HK-2 (cell line): ENCODE data around the gene COL9A1.

ENCODE experiments used
- DNase-seq: peaks from one replicate; pipeline ENCODE4 v3.0.0-alpha.2; 2018; ENCODE audit not compliant: unreplicated experiment

The COL9A1 gene

DNA sequence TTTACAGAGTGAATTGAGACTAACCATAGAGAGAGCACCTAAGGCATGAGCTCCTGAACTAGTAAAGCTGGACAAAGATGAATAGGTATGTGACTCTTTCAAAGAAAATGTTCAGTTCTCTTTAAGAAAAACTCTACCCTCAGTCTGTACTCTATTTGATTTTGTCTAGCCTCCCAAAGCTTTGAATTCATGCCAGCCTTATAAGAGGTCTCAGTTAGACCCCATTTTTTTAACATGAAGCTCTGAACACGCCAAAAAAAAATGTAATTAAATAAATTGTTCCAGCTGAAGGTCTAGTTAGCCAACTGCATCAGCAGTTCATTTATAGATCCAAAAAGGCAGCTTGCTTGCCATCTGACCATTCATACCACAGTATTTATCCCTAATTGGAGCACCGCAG lies 71.6 kb downstream of the COL9A1 start:
- DNase-seq, result no peak

DNA sequence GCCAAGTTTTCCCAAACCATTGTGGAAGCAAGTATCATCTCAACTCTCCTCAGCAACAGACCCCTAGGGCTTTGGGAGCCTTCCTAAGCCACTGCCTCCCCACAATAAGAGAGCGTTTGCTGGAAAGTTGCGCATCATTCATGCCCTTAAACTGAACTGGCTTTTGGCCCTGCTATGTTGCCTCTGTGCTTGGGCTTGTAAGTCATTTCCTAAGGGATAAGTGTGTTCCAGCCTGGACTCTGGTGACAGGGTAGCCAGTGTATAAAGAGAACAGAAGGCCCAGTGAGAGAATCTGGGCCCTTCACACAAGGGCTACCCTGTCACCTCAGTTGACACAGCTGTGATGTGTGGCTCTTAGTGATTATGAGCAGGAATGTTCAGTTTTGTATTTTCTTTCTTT lies 77.8 kb downstream of the COL9A1 start:
- DNase-seq, result no peak

DNA sequence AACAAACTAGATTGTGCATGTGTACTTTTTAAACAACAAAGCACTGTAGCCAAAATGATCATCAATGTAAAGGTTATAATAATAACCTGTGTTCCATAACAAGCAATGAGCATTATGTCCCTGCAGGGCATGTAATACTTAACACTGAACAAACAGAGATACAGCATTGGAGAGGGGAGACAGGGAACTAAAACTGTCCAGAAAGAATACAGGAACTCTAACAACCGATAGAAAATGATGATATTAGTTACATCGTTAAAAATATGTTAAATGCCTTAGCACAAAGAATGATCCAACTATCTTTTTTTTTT lies 80.5 kb downstream of the COL9A1 start:
- no peak for DNase-seq

DNA sequence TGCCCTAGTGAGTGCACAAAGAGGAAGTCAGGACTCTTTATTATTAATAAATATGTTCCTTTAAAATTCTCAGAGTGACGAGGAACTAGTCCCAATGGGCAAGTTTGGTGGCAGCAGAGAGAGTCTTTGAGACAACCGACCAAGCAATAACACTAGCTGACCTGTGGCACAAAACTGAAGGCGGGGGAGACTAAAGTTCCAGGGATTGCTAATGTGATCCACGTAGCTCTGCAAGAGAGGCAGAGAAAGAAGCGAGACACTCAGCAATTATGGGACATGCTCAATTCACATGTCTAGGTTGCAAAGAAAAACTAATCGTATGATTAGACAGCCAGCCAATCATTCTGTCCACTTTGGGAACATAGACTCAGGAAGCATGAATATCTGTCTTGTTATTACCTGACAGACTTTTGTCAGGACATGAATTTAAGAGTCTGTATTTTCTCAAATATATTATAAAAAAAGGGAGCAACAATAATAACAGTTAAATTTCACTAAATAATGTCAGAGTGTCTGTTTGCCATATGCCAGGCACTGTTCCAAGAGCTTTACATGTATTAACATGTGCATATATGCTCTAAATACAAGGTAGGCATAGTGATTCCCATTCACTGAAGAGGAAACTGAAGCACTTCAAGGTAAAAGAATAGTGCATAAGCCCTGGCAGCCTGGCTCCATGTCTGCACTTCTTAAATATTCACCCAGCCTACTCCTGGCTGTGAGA lies 81.0 kb downstream of the COL9A1 start:
- DNase-seq, result no peak

DNA sequence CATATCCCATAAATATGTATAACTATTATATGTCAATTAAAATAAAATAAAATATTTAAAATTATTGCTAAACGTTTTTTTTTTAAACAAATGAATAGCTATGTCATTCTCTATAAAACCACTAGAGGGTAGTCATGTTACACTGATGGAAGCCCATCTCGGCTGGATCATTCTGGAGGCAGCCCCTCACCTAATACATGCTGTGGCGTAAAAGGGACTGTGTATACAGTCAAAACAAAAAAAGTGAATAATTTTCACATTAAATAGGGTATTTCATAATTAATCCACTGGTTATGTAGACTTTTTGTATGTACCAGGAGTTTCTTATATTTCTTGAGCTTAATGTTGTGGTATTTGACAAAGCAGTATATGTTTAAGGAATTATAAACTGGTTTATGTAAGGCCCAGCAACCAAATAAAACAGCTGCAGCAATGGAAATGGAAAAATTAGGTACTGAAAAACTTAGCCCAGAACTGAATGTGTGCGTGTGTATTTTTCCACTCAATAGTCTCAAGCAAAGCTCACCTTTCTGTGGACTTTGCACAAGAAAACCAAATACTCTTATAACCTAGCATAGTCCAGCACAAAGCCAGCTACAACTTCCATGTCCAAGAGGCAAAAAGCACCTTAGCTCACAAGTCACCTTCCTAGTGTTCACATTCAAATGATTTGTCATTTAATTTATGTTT lies 81.7 kb downstream of the COL9A1 start:
- DNase-seq, result no peak

DNA sequence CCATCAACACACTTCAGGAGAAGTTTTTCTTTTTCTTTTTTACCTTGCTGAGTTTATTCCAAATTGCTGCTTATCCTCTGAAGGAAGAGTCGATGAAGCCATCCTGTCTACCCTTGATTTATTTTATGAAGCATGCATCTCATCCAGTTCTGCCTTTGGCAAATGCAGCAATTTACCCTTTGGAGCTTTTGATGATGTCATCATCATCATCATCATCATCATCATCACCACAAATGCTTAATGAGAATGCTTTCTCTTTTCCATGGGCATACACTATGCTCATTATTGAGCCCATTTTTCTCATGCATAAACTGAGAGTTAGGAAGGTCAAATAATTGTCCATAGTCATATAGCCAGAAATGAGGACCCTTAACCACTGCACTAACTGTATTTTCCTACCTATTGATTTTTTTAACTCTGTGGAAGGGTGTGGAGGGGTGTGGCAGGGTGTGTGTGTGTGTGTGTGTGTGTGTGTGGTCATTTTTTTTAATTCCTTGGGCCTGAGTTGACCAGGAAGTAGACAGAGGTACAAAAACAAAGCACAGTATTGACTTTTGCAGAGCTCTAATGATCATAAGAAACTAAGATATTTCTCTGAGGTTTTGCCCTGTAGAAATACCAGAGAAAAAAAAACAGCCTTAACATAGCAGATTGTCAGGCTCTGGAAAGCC lies 82.8 kb downstream of the COL9A1 start:
- no peak for DNase-seq

DNA sequence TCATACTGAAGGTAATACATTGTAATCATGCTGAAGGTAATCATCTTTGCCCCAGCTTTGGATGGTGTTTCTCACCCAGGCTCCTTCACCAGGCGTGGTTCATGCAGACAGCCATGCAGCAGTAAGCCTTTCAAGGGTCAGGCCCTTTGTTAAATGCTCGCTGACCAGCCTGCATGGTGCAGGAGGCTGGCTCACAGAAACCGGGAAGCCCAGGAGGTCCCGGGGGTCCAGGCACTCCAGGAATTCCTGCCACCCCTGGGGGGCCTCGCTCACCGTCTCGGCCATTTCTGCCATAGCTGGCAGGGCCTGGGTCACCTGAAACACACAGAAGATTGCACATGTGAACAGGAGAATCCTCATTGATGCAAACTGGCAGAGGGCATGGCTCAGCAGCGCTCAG lies 86.1 kb downstream of the COL9A1 start:
- DNase-seq, result no peak

DNA sequence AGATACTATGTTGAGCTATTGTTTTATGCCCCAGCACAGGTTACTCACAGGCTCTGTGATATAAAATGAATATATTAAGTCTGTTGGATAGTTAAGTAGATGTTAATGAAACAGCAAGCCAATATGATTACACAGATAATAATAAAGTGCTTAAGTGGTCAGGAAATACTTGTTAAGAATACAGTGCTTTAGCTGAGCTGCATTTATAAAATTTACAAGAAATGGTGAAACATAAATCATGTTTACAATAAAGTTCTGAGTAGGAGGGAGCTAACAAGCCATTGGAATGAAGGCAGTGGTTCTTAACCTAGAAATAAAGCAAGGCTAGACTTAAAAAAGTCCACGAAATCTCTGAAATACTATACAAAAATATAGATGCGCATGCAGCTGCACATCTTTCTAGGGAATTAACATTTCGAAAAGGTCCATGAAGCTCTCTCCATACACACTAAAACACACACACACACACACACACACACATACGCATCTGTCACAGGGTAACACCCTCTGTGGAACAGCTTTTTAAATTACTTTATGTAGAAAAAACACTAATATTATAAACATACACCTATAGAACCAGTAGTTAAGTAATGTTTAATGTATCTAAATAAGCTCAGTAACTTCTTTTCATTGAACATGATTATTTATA lies 87.3 kb downstream of the COL9A1 start:
- no peak for DNase-seq

DNA sequence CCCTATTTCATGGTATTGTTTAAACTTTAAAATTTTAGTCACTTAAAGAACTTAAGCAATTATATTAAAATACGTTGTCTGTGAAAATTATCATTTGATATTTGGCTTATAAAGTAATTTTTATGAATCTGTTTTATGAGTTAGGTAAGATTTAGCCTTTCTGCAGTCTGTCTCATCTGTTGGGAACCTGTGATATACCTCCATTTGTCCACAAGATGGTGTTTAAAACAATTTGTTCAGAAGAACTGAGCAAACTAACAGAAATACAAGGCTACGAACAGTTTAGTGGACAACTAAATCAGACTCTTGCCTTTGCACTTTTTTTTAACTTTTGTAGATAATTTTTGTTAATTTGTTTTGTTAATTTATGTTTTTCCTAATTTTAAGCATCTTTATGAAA lies 92.4 kb downstream of the COL9A1 start:
- DNase-seq, result no peak

DNA sequence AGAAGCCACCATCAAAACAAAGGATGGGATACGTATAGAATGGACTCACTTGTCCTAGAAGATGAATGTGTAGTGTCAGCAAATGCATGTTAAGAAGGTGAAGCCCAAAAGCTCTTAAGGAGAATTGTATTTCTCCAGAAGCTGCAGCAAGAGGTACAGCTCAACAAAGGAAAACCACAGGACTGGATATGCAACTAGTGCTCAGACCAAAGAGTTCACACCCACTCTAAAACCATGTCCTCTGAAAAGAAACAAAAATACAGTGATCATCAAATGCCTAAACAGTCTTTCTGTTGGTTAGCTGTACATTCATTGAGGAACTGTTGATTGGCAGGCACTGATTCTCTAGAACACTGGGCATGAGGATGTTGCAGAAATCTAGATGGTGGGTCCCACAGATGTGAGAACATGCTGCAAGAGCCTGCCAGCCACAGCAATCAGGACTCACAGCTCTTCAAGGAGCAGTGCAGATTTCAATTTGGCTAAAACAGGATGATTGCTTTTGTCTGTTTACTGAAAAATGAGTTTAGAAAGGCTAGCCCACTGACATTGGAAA lies 94.6 kb downstream of the COL9A1 start:
- DNase-seq, result no peak

DNA sequence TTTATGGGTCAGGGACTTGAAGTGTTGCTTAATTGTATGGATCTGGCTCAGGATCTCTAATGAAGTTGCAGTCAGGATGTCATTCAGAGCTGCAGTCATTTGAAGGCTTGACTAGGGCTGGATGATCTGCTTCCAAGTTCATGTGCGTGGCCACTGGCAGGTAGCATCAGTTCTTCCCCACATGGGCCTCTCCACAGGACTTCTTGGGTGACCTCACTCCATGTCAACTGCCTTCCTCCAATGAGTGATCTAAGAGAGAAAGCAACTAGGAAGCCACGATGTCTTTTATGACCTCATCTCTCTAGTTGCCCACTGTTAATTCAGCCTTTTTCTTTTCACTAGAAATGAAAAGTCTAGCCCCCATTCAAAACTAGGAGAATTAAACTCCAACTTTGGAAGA lies 104.1 kb downstream of the COL9A1 start:
- DNase-seq, result no peak

DNA sequence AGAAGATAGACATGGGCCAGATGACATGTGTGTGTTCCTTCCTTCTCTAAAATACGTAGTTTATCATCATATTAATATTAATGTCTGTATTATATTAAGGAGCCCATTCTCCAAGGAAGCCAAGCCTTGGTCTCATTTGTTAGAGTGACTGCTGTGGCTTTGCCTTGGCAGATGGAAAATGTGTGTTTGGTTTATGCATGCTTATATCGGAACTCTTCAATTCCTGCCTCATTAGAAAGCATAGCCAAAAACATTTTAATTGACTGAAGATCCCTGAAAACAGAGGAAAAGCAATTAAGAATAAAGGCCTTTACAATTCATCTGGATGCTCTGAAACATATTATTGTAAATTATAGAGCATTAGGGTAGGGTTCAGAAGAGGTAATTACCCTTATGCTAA lies 106.4 kb downstream of the COL9A1 start:
- DNase-seq, result no peak

DNA sequence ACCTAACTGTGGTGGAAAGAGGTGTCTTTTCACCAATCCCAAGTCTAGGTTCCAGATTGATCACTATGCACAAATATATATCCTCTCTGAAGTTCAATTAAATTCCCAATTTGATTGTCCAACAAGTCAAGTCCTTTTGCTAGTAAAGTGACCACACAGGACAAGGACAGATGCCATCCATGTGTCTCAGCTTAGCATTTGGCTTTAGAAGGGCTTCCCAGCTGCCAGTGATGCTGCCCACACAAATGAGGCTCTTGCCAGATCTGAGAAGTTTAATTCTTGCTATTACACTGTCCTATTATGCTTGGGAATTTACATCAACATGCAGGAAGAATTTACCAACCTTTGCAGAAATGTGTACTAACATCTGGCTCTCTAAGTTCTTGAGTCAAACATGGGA lies 108.5 kb downstream of the COL9A1 start:
- no peak for DNase-seq

DNA sequence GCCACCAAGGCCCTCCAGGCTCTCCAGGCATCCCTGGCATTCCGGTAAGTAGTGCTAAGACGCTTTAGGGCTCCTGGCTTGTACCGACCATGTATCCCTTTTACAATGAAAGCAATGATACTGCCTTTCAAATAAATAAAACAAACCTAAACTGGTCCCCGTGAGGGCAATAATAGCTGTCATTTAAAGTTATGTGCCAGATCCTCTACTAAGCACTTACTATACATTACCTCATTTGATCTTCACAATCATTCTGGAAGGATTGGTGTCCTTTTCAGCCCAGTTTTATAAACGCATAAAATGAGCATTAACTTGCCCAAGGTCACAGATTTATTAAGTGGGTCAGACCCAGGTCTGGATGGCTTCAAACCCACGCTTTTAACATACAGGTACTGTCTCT lies 114.7 kb downstream of the COL9A1 start:
- no peak for DNase-seq

DNA sequence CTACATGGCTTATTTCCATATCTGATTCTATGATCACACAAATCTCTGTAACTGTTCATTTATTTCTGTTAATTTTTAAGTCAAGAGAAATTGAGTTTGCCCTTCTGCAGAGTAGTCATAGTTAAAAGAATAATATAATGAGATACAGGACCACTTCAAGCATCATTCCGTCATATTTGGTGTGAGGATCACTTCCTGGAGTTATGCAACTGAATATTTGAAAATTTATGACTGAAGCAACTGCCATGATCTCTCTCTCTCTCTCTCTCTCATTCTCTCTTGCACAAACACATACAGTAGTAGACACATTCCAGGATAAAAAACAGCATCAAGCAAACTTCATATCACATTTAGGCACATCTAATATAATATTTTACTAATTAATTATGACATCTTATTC lies 116.4 kb downstream of the COL9A1 start:
- DNase-seq, result no peak

DNA sequence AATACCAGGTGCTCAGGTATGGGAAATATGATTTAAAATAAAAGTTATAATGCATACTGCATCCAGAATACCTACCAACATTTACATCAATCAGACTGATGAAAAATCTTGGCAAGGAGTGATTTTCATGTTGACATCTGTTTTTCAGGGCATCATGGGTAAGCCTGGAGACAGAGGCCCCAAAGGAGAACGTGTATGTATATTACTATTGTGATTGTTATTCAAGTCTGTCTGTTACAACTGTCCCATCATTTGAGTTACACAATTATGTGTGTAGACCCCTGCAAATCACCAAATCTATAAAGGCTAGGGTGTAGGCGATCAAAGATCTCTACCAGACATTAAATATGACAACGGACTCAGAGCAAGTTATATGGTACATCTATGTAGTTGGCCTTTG lies 118.2 kb downstream of the COL9A1 start:
- no peak for DNase-seq

DNA sequence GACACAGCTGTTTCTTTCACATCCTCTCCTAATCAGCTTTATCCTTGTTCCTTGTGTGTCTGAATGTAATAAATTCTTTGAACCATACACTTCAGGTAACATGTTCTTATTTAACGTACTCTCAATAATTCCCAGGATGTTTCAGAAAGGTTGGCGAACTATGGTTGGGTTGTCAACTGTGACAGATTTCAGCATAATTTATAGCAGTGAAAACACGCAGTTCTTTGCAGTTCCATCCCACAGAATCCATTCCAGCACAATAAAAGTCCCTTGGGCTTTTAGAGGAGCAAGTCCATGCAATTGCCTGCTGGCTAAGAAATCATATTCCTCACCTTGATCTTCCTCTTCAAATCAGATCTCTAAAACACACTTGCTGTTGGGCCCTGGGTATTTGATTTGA lies 119.3 kb downstream of the COL9A1 start:
- DNase-seq, result no peak

DNA sequence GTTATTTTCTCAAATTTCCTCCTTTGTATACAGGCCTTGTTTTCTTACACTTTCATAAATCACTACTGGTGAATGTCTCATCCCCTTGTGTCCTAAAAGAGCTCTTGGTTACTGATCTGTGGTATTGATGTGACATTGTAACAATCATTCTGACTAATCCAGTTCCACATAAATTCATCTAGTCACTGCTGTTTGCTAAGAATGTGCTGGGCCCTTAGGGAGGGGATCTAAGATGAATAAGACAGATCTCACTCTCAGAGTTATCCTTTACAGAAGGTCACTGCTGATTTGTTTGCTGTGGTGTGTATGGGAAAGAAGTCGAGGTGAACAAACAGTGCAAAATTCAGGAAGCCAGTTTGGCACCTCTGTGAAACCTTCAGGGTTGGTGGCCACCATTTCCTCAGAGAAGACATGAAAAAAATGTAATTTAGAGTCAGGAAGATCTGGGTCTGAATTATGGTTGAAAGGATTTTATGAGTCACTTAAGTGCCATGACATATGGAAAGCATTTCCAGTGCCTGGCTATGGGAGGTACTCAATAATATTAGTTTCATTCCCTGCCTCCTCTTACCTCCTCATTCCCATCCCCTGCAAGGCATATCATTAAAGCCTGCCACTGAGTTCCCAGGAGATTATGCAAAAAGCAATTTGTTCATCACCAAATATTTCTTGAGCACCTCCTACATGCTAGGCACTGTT lies 121.8 kb downstream of the COL9A1 start:
- DNase-seq, result no peak

DNA sequence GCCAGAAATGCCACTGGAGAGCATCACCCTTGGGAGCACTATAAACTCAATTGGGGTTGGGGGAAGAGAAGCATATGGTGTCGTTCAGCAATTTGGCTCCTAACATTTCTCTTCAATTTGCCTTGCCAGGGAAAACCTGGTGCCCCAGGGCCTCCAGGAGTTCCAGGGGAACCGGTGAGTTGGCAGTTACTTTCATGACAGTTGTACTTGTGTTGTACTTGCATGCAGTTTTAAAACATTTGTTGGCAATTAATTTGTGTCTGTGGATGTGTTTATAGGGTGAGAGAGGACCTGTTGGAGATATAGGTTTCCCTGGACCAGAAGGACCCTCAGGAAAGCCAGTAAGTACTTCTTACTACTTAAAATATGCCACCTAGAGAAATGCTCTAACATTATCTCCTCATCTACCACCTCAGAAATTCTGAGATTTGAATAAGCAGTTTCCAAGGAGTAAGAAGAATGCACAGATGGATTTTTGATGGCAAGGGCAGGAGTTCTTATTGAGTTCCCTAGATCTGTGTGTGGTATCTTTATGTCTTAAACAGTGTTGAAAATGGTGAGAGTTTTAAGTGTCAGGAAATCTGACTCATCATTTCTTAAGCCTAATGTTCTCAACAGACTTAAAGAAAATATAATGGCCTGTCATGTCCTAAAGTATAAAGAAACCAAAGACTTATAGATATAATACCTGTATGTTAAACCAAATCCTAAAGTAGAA lies 122.5 kb downstream of the COL9A1 start:
- no peak for DNase-seq

DNA sequence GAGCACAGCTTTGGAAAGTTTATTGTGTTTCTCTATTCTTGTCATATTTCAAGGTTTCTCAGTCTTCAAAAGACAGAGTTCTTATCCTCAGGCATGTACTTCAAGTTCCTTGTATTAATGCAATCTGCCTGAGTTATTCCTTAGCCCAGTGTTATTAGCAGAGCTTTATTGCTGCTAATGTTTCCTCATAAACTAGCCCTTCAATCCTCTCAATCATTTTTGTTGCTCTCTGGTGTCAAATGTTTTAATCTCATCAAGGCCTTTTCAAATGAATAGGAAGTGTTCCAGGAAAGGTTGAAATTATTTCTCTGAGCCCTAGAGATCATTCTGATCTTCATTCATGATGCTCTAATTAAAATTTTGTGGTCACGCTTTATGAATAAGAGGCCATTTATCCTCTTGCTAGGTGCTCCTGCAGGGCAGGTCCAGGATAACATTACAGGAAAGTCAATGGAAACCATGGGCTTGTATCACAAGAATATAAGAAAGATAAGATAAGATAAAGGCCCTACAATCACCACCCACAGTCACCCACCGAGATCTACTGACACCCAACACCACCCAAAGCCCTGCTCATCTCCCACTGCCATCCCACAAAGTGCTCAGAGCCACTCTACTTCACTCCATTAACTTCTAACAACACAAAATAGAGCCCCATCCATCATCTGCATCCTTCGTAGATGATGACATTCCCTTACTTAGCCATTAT lies 125.9 kb downstream of the COL9A1 start:
- no peak for DNase-seq

DNA sequence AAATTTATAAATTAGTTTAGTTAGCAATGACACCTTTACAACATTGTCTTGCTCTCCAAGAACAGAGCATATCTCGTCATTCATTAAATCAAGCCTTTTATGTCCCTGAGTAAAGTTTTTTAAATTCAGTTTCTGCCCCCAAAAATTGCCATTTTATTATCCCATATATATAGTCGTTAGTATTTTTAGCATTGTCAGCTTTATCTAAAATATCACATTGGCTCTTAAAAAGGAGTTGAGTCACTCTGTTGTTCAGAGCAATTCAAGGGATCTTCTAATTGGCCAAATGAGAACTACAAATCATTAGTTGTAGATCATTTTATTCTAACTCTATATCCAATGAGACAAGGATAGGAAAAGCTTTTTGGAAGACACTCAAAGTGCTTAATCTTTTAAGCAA lies 127.1 kb downstream of the COL9A1 start:
- no peak for DNase-seq
